OCI-LY1 (cell line): Measurements from ENCODE around the gene BPIFB3.

Experiments used
- H2AFZ ChIP-seq: fragments of 200-600 bp; sonication (generic), shearing (Covaris generic); 2 replicates; pipeline ENCODE4 v1.6.0; 2014; ENCODE audit warnings: antibody characterized with exemption, mild to moderate bottlenecking, low read length
- H3F3A ChIP-seq: fragments of 200-600 bp; sonication (generic), shearing (Covaris generic); 2 replicates; pipeline ENCODE4 v1.6.0; 2014; ENCODE audit warnings: mild to moderate bottlenecking, antibody characterized with exemption, low read length, moderate library complexity; ENCODE audit not compliant: insufficient read depth
- H3K27ac ChIP-seq: fragments of 200-600 bp; sonication (generic); 2 replicates; pipeline ENCODE4 v1.5.1; 2014; ENCODE audit warnings: low read length, mixed run types, mild to moderate bottlenecking, low read depth; ENCODE audit not compliant: poor library complexity, severe bottlenecking
- H3K27me3 ChIP-seq: fragments of 200-600 bp; sonication (generic); 2 replicates; pipeline ENCODE4 v1.6.0; 2014; ENCODE audit warnings: antibody characterized with exemption, mild to moderate bottlenecking, low read length, moderate library complexity; ENCODE audit not compliant: insufficient read depth
- H3K36me3 ChIP-seq: fragments of 200-600 bp; sonication (generic); 2 replicates; pipeline ENCODE4 v1.6.1; 2014; ENCODE audit warnings: mild to moderate bottlenecking, antibody characterized with exemption, low read length, moderate library complexity, mixed read lengths; ENCODE audit not compliant: insufficient read depth
- H3K4me1 ChIP-seq: fragments of 200-600 bp; sonication (generic); 2 replicates; pipeline ENCODE4 v1.5.1; 2014; ENCODE audit warnings: mild to moderate bottlenecking, low read length, moderate library complexity; ENCODE audit not compliant: insufficient read depth, severe bottlenecking
- H3K4me2 ChIP-seq: fragments of 200-600 bp; sonication (generic), shearing (Covaris generic); 2 replicates; pipeline ENCODE4 v1.6.1; 2014; ENCODE audit warnings: low read length
- H3K4me3 ChIP-seq: fragments of 200-600 bp; sonication (generic); 2 replicates; pipeline ENCODE4 v1.5.1; 2014; ENCODE audit warnings: low read length, low read depth, mild to moderate bottlenecking, mixed read lengths; ENCODE audit not compliant: poor library complexity, severe bottlenecking
- H3K79me2 ChIP-seq: fragments of 200-600 bp; shearing (Covaris generic); 2 replicates; pipeline ENCODE4 v1.6.1; 2016; ENCODE audit warnings: mixed run types, low read length, mixed read lengths; ENCODE audit not compliant: insufficient read depth
- H3K9ac ChIP-seq: fragments of 200-600 bp; sonication (generic), shearing (Covaris generic); 2 replicates; pipeline ENCODE4 v1.6.1; 2014; ENCODE audit warnings: mild to moderate bottlenecking, low read length, mixed read lengths
- H3K9me2 ChIP-seq: fragments of 200-600 bp; sonication (generic), shearing (Covaris generic); 2 replicates; pipeline ENCODE4 v1.6.1; 2014; ENCODE audit warnings: low read depth, mild to moderate bottlenecking, low read length, mixed read lengths
- H3K9me3 ChIP-seq: fragments of 200-600 bp; shearing (Covaris generic); 2 replicates; pipeline ENCODE4 v1.6.1; 2014; ENCODE audit warnings: low read length, mixed read lengths
- H4K20me1 ChIP-seq: fragments of 200-600 bp; sonication (generic), shearing (Covaris generic); 2 replicates; pipeline ENCODE4 v1.6.0; 2016; ENCODE audit warnings: mild to moderate bottlenecking, low read length; ENCODE audit not compliant: insufficient read depth
- EZH2 ChIP-seq: fragments of 200-600 bp; sonication (generic), shearing (Covaris generic); IDR thresholded peaks from 2 replicates; pipeline ENCODE4 v1.8.0; 2017; ENCODE audit warnings: borderline replicate concordance, mixed run types, mild to moderate bottlenecking, antibody characterized with exemption, low read length, moderate library complexity, mixed read lengths
- TF ChIP-seq, protein P1 (sequence below): fragments of 200-600 bp; sonication (generic), shearing (Covaris generic); IDR thresholded peaks from 2 replicates; pipeline ENCODE4 v1.5.1; 2017; ENCODE audit warnings: mild to moderate bottlenecking, antibody characterized with exemption, low read length, moderate library complexity, mixed read lengths

Gene BPIFB3

DNA sequence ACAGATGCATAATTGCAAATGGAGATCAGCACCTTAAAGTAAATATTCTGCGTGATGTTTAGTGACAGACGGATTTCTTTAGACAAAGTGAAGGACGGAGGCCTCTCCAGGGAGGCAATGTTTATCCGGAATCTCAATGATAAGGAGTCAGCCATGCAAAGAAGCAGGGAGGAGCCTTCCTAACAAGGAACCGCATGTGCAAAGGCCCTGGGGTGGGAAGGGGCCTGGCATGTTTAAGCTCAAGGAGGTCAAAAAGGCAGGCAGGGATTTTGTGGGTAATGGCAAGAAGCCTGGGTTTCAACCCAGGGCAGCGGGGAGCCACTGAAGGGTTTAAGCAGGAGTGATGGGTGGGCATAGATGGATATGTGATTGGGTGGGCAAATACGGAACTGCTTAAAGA is 678 bp downstream of the BPIFB3 start:
- Histone ChIP-seq H3K27me3 (no peaks in the 10 kb centered on the region), H3K4me1 (no peaks in the 10 kb centered on the region), H3K27ac (no peak overlapping the region), H3K9me2 (no peaks in the 10 kb centered on the region), H3K4me2 (no peak overlapping the region), H3K9me3 (no peaks in the 10 kb centered on the region), H4K20me1 (no peaks in the 10 kb centered on the region), H3K79me2 (no peaks in the 10 kb centered on the region), H3K36me3 (no peaks in the 10 kb centered on the region), H3K4me3 (no peak overlapping the region), H2AFZ (no peak overlapping the region), H3F3A (no peaks in the 10 kb centered on the region), H3K9ac (no peak overlapping the region)
- TF ChIP-seq EZH2, result no peak
- TF ChIP-seq, protein P1, sequence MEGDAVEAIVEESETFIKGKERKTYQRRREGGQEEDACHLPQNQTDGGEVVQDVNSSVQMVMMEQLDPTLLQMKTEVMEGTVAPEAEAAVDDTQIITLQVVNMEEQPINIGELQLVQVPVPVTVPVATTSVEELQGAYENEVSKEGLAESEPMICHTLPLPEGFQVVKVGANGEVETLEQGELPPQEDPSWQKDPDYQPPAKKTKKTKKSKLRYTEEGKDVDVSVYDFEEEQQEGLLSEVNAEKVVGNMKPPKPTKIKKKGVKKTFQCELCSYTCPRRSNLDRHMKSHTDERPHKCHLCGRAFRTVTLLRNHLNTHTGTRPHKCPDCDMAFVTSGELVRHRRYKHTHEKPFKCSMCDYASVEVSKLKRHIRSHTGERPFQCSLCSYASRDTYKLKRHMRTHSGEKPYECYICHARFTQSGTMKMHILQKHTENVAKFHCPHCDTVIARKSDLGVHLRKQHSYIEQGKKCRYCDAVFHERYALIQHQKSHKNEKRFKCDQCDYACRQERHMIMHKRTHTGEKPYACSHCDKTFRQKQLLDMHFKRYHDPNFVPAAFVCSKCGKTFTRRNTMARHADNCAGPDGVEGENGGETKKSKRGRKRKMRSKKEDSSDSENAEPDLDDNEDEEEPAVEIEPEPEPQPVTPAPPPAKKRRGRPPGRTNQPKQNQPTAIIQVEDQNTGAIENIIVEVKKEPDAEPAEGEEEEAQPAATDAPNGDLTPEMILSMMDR, result no peak

DNA sequence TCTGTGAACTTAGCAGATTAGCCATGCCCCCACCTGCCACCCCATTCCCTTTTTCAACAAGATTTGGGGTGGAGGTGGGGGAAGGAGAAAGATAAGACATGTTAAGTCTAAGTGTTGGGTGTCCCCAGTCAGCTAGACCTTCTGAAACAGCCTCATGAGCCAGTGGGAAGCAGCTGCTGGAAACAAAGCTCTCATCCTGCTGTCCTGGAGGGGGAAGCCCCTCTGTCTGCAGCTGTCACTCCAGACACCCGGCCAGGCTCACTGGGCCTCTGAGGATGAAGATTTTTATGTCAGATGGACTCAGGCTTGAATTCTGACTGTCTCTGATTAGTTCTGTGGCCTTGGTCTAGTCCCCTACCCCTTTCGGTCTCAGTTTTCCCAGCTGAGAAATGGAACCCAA is 1.1 kb downstream of the BPIFB3 start:
- Histone ChIP-seq H3K4me1 (no peaks in the 10 kb centered on the region), H3K4me3 (no peak overlapping the region), H3K27me3 (no peaks in the 10 kb centered on the region), H2AFZ (no peak overlapping the region), H3K9ac (no peak overlapping the region), H3K9me2 (no peaks in the 10 kb centered on the region), H3K4me2 (no peak overlapping the region), H3K36me3 (no peaks in the 10 kb centered on the region), H3K9me3 (no peaks in the 10 kb centered on the region), H3K79me2 (no peaks in the 10 kb centered on the region), H4K20me1 (no peaks in the 10 kb centered on the region), H3F3A (no peaks in the 10 kb centered on the region), H3K27ac (no peak overlapping the region)
- TF ChIP-seq, protein P1, result no peak
- no peak for TF ChIP-seq EZH2

DNA sequence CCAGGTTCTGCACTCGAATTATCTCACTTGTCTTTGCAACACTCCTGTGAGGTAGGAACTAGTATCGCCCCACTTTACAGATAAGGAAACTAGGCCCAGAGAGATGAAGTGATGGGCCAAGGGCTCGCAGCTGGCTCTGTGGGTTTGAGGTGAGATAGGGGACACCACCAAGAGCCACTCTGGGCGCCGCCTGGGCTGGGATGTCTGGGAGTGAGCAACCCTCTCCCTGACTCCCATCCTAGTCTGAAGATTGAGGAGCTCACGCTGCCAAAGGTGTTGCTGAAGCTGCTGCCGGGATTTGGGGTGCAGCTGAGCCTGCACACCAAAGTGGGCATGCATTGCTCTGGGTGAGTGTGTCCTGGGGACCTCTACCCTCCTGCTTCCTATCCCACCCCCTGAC is 5.4 kb downstream of the BPIFB3 start:
- H3K27ac ChIP-seq, result no peak overlapping the region
- no peaks in the 10 kb centered on the region for H4K20me1 ChIP-seq
- H3K4me1 ChIP-seq, result no peaks in the 10 kb centered on the region
- H3K4me3 ChIP-seq, result no peak overlapping the region
- H3F3A ChIP-seq, result no peaks in the 10 kb centered on the region
- H3K4me2 ChIP-seq, result no peak overlapping the region
- no peaks in the 10 kb centered on the region for H3K9me2 ChIP-seq
- no peaks in the 10 kb centered on the region for H3K79me2 ChIP-seq
- 0 out of 2 replicates have a peak, but pooled peaks cover 5% of the 10 kb centered on the region for H3K27me3 ChIP-seq
- no peak for TF ChIP-seq EZH2
- TF ChIP-seq, protein P1, result no peak
- H3K9me3 ChIP-seq, result no peaks in the 10 kb centered on the region
- H2AFZ ChIP-seq, result no peak overlapping the region
- H3K9ac ChIP-seq, result no peak overlapping the region
- H3K36me3 ChIP-seq, result no peaks in the 10 kb centered on the region
